GM19099 (cell line): ENCODE measurements around the gene MEX3C.

Experiments
- POLR2A ChIP-seq: IDR thresholded peaks from 3 replicates; pipeline ENCODE4 v1.6.1; 2011; ENCODE audit warnings: low read depth; ENCODE audit not compliant: insufficient read length; ENCODE audit errors: extremely low read depth

Gene MEX3C

GRCh38 chr18:51195451-51196117, 1.9 kb downstream of the MEX3C start:
- no peak for TF ChIP-seq POLR2A

GRCh38 chr18:51195086-51195450, 2.4 kb downstream of the MEX3C start:
- no peak for TF ChIP-seq POLR2A

DNA sequence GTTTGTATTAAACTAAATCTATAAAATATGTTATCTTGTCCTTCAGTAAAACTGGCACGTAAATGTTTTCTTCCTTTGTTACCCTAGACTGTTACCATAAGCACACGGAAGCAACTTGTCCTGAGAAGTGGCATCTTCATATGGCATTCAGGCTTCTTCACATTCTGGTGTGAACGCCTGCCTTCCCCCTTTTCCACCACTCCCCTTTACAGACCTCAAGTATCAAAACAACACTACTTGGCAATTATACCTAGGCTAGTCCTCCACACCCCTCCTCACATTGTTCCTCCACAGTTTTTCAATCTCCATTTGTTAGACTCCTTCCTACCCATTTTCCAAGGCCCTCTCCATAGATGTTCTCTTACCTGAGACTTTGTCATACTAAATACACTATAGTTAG, 2.9 kb downstream of the MEX3C start:
- TF ChIP-seq POLR2A, result no peak

- no peak for TF ChIP-seq POLR2A
These were observed 3.7 kb downstream of the MEX3C start for GRCh38 chr18:51193621-51194287.

DNA sequence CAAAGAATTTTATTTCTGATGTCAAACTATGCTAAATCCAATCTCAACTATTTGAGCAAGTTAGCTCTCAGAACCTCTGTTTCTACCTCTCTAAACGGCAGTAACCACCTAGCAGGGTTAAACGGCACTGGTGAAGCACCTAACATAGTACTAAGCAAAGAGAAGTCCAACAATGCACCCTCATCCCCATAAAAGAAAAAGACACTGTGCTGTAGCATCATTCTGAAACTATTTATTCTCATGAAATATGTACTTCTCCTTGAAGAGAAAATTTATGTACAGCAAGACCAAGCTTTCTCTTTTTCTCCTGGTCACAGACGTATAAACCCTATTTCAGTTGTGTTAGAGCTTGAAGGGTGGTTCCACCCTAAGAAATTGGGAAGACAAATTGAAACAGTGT, 4.8 kb downstream of the MEX3C start:
- no peak for TF ChIP-seq POLR2A

DNA sequence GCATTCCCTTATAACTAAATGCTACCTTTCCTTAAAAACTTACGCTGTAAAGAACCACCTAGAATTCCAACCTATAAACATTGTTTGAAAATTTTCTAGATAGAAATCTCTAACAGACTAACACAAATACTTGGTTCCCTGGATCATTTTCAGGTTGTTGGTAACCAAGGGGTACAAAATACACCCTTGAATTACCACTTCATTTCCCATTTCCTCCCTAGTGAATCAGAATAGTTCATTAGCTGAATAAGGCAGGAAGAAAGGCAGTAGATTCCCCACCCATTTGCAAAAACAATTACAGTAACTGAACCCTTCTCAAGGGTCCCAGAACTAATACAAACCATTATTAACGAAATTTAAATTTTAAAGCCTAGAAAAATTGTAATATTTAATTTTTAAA, 5.5 kb downstream of the MEX3C start:
- TF ChIP-seq POLR2A, result no peak

GRCh38 chr18:51191128-51191717, 6.3 kb downstream of the MEX3C start:
- no peak for TF ChIP-seq POLR2A

GRCh38 chr18:51190000-51190399, 7.5 kb downstream of the MEX3C start:
- TF ChIP-seq POLR2A, result no peak

- no peak for TF ChIP-seq POLR2A
These were observed 9.3 kb downstream of the MEX3C start for GRCh38 chr18:51188024-51188701.

GRCh38 chr18:51185075-51185474, 12.4 kb downstream of the MEX3C start:
- no peak for TF ChIP-seq POLR2A

DNA sequence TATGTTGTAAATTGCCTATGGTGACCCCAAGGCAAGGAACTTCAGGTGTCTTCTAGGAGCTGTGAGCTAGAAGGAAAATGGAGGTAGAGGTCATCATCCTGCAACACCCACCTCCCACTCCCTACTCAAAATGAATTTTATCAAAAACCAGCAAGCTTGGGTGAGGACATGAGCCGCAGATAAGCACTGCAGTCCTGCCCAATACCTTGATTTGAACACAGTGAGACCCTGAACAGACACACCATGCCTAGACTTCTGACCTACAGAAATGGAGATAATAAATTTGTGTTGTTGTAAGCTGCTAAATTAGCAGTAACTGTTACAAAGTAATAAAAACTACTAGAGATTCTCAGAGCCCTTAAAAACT, 13.4 kb downstream of the MEX3C start:
- no peak for TF ChIP-seq POLR2A

- no peak for TF ChIP-seq POLR2A
These were observed 13.9 kb downstream of the MEX3C start for GRCh38 chr18:51183372-51184090.

DNA sequence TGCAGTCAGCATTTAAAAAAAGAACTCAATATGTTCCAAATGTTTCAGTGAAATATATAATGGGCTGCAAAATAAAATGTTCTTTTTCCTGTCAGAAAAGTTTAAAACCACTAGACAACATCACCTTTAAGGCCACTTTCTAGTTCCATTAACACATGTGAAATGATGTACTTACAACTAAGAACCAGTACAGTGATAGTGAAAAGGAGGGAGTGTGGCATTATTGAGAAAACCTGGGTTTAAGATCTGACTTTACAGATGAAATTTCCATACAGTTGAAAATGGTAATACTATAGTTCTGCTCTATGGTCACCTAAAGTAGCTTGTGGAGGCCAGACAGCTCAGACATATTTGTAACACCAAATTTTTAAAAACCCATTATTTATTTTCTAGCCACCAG, 14.7 kb downstream of the MEX3C start:
- no peak for TF ChIP-seq POLR2A

DNA sequence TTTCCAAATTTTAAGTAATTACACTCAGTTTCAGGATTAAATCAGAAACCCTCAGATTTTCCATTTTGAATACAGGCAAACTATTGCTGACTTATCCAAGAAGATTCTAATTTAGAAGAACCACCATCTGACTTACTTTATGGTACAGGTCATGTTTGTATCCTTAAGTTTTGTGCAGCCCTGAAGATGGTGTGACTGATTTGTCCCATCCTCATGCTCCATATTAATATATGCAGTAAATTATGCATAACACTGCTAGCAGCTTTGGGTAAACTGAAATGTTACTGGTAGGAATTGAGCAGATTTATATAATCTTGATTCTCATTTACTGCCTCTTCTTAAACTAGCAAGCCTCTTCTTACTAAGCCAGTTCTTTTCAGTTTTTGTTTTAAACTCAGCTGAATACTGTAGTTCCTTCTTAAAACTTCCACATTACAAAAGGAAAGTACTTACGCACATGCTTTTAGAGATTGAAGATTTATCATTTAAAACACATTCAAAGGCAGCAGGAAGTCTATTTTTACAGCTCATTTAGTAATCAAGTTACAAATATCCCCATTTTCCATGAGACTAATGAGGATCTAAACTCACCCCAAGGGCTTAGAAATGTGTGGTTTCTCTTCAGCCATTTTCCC, 25.7 kb downstream of the MEX3C start:
- no peak for TF ChIP-seq POLR2A

DNA sequence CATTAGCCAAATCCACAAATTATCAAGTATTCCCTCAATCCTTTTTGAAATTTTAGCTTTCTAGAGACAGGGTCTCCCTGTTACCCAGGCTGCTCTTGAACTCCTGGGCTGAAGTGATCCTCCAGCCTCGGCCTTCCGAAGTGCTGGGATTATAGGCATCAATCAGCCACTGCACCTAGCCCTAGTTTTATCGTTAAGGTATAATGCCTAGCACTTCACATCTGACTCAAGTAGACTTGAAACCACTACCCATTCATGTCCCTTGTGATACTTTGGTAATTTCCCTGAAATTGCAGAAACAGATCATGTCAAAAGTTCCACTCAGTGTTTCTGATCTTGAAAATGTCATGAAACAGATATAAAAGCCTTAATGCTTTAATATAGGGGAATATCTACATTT, 26.3 kb downstream of the MEX3C start:
- no peak for TF ChIP-seq POLR2A

- TF ChIP-seq POLR2A, result no peak
These were observed 26.8 kb downstream of the MEX3C start for GRCh38 chr18:51170664-51171063.

DNA sequence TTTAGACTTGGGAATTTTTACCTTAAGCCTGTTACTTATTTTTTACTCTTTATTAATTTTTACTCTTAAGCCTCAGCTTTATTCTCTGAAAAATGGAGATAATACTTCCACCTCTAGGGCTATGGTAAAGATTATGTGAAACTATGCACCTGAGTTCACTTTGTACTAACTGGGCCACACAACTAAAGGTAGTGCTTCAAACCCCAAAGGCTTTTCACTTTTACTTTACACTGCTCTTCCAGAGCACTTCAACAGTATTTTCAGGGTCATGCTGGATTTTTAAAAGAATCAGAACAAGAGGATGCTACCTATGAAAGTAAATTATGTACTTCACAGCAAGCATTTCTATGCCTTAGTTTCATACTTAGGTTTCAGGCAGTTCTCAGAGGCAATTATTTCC, 27.8 kb downstream of the MEX3C start:
- no peak for TF ChIP-seq POLR2A
